ENCODE measurements around the gene CYFIP1.

CYFIP1 gene

DNA sequence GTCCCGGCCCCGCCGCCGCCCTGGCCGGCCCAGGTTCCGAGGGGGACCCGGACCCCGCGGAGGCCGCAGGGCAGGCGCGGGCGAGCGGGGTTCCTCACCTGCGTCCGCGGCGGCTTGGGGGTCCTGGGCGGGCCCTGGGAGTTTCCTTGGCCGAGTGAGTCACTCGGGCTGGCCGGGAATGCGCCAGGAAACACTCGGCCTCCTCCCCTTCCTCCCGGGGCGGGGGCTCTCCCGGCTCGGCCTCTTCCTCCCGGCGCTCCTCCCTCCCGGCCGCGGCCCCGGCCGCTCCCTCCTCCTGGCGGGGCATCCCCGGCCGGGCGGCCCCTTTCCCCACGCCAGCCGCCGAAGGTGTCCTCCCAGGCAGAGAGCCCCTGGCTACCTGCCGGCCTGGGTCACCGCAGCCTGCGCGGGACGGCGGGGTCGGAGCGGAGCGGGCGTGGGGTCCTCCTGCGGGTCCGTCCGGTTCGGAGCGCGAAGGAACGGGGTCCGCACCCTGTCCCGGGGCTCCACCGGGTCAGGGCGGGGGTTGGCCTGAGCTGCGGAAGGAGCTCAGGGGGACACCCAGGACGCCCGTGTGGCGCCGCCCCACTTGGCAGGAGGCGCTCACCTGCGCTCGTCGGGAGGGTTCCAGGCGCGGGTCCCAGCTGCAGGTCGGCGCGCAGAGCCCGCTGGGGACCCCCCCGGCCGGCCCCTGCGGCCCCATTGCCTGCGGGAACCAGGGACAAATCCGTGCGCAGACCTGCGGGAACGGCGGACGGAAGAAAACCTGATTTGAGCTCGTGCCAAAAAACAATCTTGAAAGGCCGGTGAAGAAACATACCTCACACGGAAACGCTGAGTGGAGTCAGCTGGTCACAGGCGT, at the start of gene CYFIP1:
Gene CYFIP1 (minus strand): TSS at position 180 of the 862 bp plus-strand sequence. CDS start 33,083 bp downstream, outside the sequence.
- no peaks in the 10 kb centered on the region for H3K36me3 ChIP-seq (ENCODE audit: control insufficient read depth, insufficient read depth, low read length)
- H3K4me3 ChIP-seq (ENCODE audit: low read depth, low read length): peak within 1 kb of the TSS; percentile 77
- H3K9me3 ChIP-seq (ENCODE audit: control insufficient read depth, low read length): no peaks in the 10 kb centered on the region
- H3K27me3 ChIP-seq (ENCODE audit: control insufficient read depth, insufficient read depth, low read length): no peaks in the 10 kb centered on the region
- H3K4me2 ChIP-seq (ENCODE audit: low read length): peak within 1 kb of the TSS; percentile 89
- peak within 1 kb of the TSS; percentile 96 for H2AFZ ChIP-seq
- H3K27ac ChIP-seq: peak within 1 kb of the TSS; percentile 56
- TF ChIP-seq, protein P1, sequence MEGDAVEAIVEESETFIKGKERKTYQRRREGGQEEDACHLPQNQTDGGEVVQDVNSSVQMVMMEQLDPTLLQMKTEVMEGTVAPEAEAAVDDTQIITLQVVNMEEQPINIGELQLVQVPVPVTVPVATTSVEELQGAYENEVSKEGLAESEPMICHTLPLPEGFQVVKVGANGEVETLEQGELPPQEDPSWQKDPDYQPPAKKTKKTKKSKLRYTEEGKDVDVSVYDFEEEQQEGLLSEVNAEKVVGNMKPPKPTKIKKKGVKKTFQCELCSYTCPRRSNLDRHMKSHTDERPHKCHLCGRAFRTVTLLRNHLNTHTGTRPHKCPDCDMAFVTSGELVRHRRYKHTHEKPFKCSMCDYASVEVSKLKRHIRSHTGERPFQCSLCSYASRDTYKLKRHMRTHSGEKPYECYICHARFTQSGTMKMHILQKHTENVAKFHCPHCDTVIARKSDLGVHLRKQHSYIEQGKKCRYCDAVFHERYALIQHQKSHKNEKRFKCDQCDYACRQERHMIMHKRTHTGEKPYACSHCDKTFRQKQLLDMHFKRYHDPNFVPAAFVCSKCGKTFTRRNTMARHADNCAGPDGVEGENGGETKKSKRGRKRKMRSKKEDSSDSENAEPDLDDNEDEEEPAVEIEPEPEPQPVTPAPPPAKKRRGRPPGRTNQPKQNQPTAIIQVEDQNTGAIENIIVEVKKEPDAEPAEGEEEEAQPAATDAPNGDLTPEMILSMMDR (IDR thresholded peaks at IDR 0.05): no peak
- no peak within 1 kb of the TSS for H3K9ac ChIP-seq
- peaks cover 11% of the 10 kb centered on the region for H3K79me2 ChIP-seq
- no peaks in the 10 kb centered on the region for H3K4me1 ChIP-seq

DNA sequence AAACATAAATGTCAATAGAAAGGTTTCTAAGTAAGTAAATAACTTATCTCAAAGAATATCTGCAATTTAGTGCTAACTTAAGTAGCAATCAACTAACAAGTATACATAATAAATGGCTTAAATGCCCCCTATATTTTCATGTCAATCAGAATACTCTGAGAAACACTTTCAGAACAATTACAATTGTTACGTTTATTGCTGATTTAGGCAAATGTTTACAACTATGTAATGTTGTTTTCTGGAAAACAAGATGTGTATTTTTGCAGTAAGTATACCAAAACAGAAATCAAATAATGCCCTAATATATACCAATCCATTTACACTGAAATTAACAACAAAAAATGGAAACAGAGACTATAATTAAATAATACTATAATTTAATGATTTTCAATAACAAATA, 46.0 kb upstream of the CYFIP1 start:
- Histone ChIP-seq H3K79me2 (no peaks in the 10 kb centered on the region), H3K9me3 (ENCODE audit: control insufficient read depth, low read length) (no peaks in the 10 kb centered on the region), H3K4me2 (ENCODE audit: low read length) (no peak overlapping the region), H3K4me3 (ENCODE audit: low read depth, low read length) (no peak overlapping the region), H3K27ac (no peak overlapping the region), H3K36me3 (ENCODE audit: control insufficient read depth, insufficient read depth, low read length) (no peaks in the 10 kb centered on the region), H3K9ac (no peak overlapping the region), H3K27me3 (ENCODE audit: control insufficient read depth, insufficient read depth, low read length) (no peaks in the 10 kb centered on the region), H3K4me1 (no peaks in the 10 kb centered on the region), H2AFZ (no peak overlapping the region)
- TF ChIP-seq, protein P1 (IDR thresholded peaks at IDR 0.05): no peak

DNA sequence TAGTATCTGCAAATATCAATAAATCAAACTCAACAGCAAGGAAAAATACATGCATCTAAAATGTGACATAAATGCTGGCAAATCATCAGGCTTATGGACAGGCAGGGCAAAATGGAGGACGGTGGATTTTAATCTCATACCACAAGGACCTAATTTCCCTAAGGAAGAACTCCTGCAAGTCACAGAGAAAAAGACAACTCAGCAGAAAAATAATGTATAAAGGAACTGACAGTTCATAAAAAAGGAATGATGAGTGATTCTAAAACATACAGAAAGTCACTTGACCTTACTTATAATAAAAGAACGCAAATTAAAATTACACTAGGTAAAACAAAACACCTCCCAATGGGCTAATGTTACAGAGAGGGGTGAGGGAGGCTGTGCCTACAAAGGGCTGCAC, 42.0 kb upstream of the CYFIP1 start:
- H3K79me2 ChIP-seq: no peaks in the 10 kb centered on the region
- H3K27me3 ChIP-seq (ENCODE audit: control insufficient read depth, insufficient read depth, low read length): no peaks in the 10 kb centered on the region
- H3K9ac ChIP-seq: no peak overlapping the region
- H2AFZ ChIP-seq: no peak overlapping the region
- H3K4me1 ChIP-seq: no peaks in the 10 kb centered on the region
- no peak overlapping the region for H3K4me3 ChIP-seq (ENCODE audit: low read depth, low read length)
- no peak overlapping the region for H3K27ac ChIP-seq
- no peaks in the 10 kb centered on the region for H3K36me3 ChIP-seq (ENCODE audit: control insufficient read depth, insufficient read depth, low read length)
- TF ChIP-seq, protein P1 (IDR thresholded peaks at IDR 0.05): no peak
- H3K9me3 ChIP-seq (ENCODE audit: control insufficient read depth, low read length): no peaks in the 10 kb centered on the region
- H3K4me2 ChIP-seq (ENCODE audit: low read length): no peak overlapping the region

DNA sequence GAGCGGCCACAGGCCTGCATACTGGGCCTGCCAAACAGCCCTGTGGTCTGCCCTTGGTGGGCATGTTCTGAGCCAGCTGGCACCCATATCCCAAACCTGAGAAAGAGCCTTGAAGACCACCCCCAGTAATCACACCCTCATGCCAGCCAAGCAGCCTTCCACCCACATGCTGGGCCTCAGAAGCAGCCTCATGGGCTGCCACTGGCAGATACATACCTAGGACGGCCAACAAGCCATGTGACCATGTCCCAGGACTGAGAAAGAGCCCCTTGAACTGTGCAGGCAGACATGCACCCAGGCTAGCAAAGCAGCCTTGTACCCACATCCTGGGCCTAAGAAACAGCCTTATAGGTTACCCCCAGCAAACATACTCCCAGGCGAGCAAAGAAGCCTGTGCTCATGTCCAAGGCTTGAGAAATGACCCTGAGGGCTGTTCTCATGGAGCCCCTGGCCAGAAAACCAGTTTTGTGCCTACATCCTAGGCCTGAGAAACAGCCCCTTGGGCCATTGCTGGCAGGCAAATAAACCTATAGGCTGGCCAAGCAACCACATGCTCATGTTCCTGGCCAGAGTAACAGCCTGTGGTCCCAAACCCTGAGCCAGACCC, 34.3 kb upstream of the CYFIP1 start:
- H3K4me1 ChIP-seq: no peaks in the 10 kb centered on the region
- H3K36me3 ChIP-seq (ENCODE audit: control insufficient read depth, insufficient read depth, low read length): no peaks in the 10 kb centered on the region
- TF ChIP-seq, protein P1 (IDR thresholded peaks at IDR 0.05): no peak
- no peak overlapping the region for H3K4me2 ChIP-seq (ENCODE audit: low read length)
- no peak overlapping the region for H2AFZ ChIP-seq
- no peak overlapping the region for H3K27ac ChIP-seq
- no peak overlapping the region for H3K9ac ChIP-seq
- H3K79me2 ChIP-seq: no peaks in the 10 kb centered on the region
- no peak overlapping the region for H3K4me3 ChIP-seq (ENCODE audit: low read depth, low read length)
- H3K27me3 ChIP-seq (ENCODE audit: control insufficient read depth, insufficient read depth, low read length): no peaks in the 10 kb centered on the region
- H3K9me3 ChIP-seq (ENCODE audit: control insufficient read depth, low read length): no peaks in the 10 kb centered on the region
